Stomach (tissue), 9 donors: ENCODE data around the gene B2M. TPM values are rescaled to one million over a fixed set of nuclear protein-coding genes. Genes with fewer than 3 reads are reported as not detected.
"Not testable (repeated sequence)": the region's sequence is repeated elsewhere in the genome, so short reads cannot be mapped to it uniquely, and the experiment has no call there.

Experiments used
- DNase-seq, 2 donors: peaks; one replicate each; pipeline versions ENCODE4 v3.0.0 to v3.0.0-alpha.2; 2013 to 2019
- H3K27ac ChIP-seq, 5 donors: fragments of 200-600 bp in 4 of 5; sonication (generic) in 4 of 5; one replicate each; pipeline ENCODE4 v1.5.1; 2013 to 2019; ENCODE audit warnings: mild to moderate bottlenecking in 1 of 5, moderate library complexity in 1 of 5
- H3K27me3 ChIP-seq, 3 donors: fragments of 200-600 bp; sonication (generic); one replicate each; pipeline ENCODE4 v1.5.1; 2017 to 2019; ENCODE audit warnings: mixed run types in 1 of 3
- H3K36me3 ChIP-seq, 4 donors: fragments of 200-600 bp; sonication (generic); 1 replicate in 3 of 4; 2 replicates in 1 of 4; pipeline ENCODE4 v1.5.1; 2016 to 2019
- H3K4me1 ChIP-seq, 4 donors: fragments of 200-600 bp; sonication (generic); one replicate each; pipeline ENCODE4 v1.5.1; 2016 to 2019
- H3K4me3 ChIP-seq, 4 donors: fragments of 200-600 bp; sonication (generic) in 3 of 4; one replicate each; pipeline ENCODE4 v1.5.1; 2016 to 2019; ENCODE audit warnings: mild to moderate bottlenecking in 1 of 4
- H3K9me3 ChIP-seq, 4 donors: fragments of 200-600 bp; sonication (generic); one replicate each; pipeline ENCODE4 v1.5.1; 2016 to 2019
- CTCF ChIP-seq, 7 experiments: fragments of 450-650 bp in 4 of 7; fragments of 200-600 bp in 3 of 7; sonication (generic) in 3 of 7; IDR thresholded peaks; one replicate each; pipeline ENCODE4 v1.5.1; 2016 to 2019; ENCODE audit warnings: antibody characterized with exemption in 7 of 7, control low read depth in 2 of 7, mild to moderate bottlenecking in 1 of 7
- EP300 ChIP-seq: sonication (generic); formaldehyde crosslinking; IDR thresholded peaks from one replicate; pipeline ENCODE4 v1.6.1; 2017; ENCODE audit warnings: antibody characterized with exemption
- POLR2A ChIP-seq, 4 donors: fragments of 450-650 bp; IDR thresholded peaks; one replicate each; pipeline ENCODE4 v1.6.1; 2016; ENCODE audit warnings: antibody characterized with exemption in 4 of 4, control low read depth in 2 of 4, mild to moderate bottlenecking in 1 of 4, moderate library complexity in 1 of 4
- POLR2AphosphoS5 ChIP-seq, 3 donors: sonication (generic); formaldehyde crosslinking; IDR thresholded peaks; one replicate each; pipeline ENCODE4 v1.6.1; 2016; ENCODE audit warnings: antibody characterized with exemption in 3 of 3
- WGBS, 5 donors: extraction: QIAGEN DNeasy Blood & Tissue Kit in 3 of 5; methylation state at CpG; one replicate each; pipeline versions ENCODE4 v1.1.5 to v1.1.7; 2013 to 2018; 5-methylcytosine and 5-hydroxymethylcytosine counted together
- intact Hi-C: fragments of 100-400 bp; cut with DNase I; formaldehyde crosslinking; loops from one replicate; pipeline ENCODE4 v1.15.1; 2023; ENCODE audit warnings: low total_unique reads
- polyA plus RNA-seq, 3 donors: library from polyadenylated mRNA; stranded (reverse); fragments of 200-250 nt; gene quantifications; one replicate each; pipeline ENCODE4 v1.2.3, GENCODE V29; 2013
- total RNA-seq, 5 donors: library from RNA; depleted of rRNA; stranded (reverse); fragments of >200 nt; gene quantifications; one replicate each; pipeline versions ENCODE4 v1.1.0 to v1.2.3, GENCODE V29; 2014 to 2016
- donor health status: healthy with polysubstance abuse.
- donor health status: Bipolar disorder and iron deficiency.
- donor health status: healthy.

Gene B2M
- total and polyA plus RNA-seq, 8 donors, result 815 to 3,849 (median 1,903) TPM

DNA sequence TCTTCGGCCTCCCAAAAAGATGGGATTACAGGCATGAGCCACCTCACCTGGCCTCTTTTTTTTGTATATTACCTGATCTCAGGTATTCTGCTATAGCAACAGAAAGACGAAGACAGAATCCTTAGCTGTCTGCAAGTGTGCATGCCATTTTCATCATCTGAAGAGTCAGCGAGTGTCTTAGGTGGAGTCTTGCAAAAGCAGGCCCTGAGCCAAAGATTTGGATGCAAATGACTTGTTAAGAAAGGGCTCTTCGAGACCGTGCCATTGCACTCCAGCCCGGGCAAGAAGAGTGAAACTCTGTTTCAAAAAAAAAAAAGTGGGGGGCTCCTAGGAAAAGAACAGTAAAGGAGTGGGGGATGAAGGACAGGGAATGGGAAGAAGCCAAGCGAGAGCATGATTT lies 14.8 kb downstream of the B2M start:
- Histone ChIP-seq H3K27ac (peak overlapping the region; percentile 15 to 100 (median 96)), H3K4me1 (peaks cover 12 to 53% (median 24%) of the 10 kb centered on the region in 4 donors), H3K9me3 (no peaks in the 10 kb centered on the region), H3K36me3 (no peaks in the 10 kb centered on the region), H3K27me3 (no peaks in the 10 kb centered on the region), H3K4me3 (peak overlapping the region in 2 of 4 donors; percentile 1 to 13)
- WGBS, 5 donors, result 59 to 77% (median 64%) methylated on average over 7 of the region's 7 CpGs
- intact Hi-C loops, result no loop called here
- TF ChIP-seq POLR2AphosphoS5 (IDR thresholded peaks at IDR 0.05), result no peak
- TF ChIP-seq EP300, result no peak
- no peak for TF ChIP-seq POLR2A (IDR thresholded peaks at IDR 0.05)
- TF ChIP-seq CTCF (IDR thresholded peaks at IDR 0.05), result no peak
- DNase-seq, result no peak

DNA sequence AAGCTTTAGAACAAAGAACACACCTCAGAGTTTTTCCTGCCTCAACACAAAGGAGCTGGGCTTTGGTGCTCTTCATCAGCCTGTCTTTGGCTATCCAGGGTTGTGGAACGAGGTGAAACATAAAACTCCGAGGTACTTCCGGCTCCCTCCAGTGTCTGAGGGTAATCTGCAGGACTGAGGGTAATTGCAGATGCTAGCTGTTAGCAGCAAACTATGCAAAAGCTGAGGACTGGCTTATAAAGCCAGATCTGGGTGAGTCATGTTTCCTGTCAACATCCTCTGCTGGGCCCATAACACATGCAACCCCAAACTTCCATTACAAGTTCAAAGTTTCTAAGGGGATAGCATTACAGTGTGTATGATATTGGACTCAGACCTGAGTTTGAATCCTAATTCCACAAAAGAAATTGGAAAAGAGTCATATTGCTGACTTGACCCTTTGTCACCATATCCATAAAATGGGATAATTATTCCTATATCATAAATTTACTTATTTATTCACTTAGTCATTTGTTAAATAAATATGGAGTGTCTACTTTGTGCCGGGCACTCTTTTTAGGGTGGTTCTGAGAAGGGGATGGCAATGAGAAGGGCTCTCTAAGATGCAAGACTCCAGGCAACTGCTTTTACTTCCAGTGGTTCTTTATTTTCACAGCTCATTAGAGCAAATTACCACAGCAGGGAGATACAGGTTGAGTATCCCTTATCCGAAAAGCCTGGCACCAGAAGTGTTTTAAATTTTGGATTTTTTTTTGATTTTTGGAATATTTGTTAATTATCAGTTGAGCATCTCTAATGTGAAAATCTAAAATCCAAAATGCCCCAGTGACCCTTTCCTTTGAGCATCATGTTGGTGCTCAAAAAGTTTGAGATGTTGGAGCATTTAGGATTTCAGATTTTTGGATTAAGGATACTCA lies 15.5 kb downstream of the B2M start:
- Histone ChIP-seq H3K36me3 (peaks cover 0 to 6% (median 5%) of the 10 kb centered on the region in 4 donors), H3K9me3 (no peaks in the 10 kb centered on the region), H3K4me1 (peaks cover 12 to 59% (median 27%) of the 10 kb centered on the region in 4 donors), H3K27me3 (no peaks in the 10 kb centered on the region), H3K4me3 (peak overlapping the region in 2 of 4 donors; percentile 1 to 13), H3K27ac (peak overlapping the region; percentile 49 to 100 (median 96))
- DNase-seq, result peak; percentile 49 to 83
- TF ChIP-seq POLR2A (IDR thresholded peaks at IDR 0.05) (no peak), POLR2AphosphoS5 (IDR thresholded peaks at IDR 0.05) (peak; percentile 15 to 81 (median 77)), EP300 (no peak), CTCF (IDR thresholded peaks at IDR 0.05) (no peak)
- intact Hi-C loops, result no loop called here
- WGBS, 5 donors, result 30 to 43% (median 34%) methylated on average over 5 of the region's 5 CpGs

DNA sequence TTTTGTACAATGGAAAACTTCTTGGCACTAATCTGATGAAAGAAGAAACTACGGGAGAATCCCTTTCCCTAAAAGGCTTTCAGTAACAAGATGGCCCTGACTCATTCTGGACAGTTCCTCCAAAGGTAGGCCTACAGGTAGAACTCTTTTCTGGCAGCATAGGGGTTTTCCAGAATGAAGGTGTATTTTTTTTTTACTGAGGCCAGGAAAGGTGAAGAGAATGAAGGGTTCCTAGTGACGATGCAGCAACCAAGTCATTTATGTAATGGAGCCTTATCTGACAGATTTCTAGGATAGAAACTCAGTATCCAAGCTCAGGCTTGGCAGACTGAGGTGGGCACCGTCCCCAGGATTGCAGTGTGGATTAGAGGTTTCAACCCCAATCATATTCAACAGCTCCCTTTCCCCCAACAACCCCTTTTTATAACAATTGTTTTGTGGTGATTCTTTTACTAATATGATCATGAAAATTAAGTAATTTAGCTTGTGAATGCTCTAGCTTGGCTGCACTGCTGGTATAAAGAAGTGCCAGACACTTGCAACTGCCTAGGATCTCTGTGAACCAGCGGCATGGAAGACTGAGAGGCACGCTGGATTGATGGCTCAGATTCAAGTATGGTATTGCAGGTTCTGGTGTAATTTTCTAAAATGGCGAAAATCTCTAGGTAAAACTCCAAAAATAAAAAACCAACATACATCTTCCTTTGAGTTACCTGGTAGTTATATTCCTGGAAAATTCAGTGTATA lies 16.3 kb downstream of the B2M start:
- TF ChIP-seq POLR2A (IDR thresholded peaks at IDR 0.05) (no peak), POLR2AphosphoS5 (IDR thresholded peaks at IDR 0.05) (no peak)

DNA sequence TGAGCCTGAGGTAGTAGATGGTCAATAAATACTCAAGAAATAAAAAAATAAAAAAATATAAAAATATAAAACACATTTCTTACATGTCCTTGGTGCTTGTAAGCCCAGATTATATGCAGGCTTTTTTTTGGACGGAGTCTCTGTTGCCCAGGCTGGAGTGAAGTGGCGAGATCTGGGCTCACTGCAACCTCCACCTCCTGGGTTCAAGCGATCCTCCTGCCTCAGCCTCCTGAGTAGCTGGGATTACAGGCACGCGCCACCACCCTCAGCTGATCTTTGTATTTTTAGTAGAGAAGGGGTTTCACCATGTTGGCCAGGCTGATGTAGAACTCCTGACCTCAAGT lies 16.9 kb downstream of the B2M start:
- peak overlapping the region in 3 of 4 donors; percentile 68 to 72 (median 71) for H3K4me3 ChIP-seq
- intact Hi-C loops, H3K27me3 ChIP-seq: not testable (repeated sequence)

More for the DNA sequence above, 16.3 kb downstream of the B2M start:
- Histone ChIP-seq H3K4me3 (peak overlapping the region in 1 of 4 donors; percentile 72), H3K36me3 (peaks cover 0 to 11% (median 6%) of the 10 kb centered on the region in 4 donors), H3K9me3 (no peaks in the 10 kb centered on the region), H3K4me1 (peaks cover 12 to 67% (median 28%) of the 10 kb centered on the region in 4 donors), H3K27me3 (no peaks in the 10 kb centered on the region), H3K27ac (peak overlapping the region; percentile 58 to 100 (median 96))
- DNase-seq, result no peak
- 80 to 86% (median 84%) methylated on average over 6 of the region's 6 CpGs for WGBS, 5 donors
- intact Hi-C loops, result no loop called here

More for the DNA sequence above, 16.9 kb downstream of the B2M start:
- H3K9me3 ChIP-seq, DNase-seq: not testable (repeated sequence)
- WGBS, 5 donors, result 47 to 55% (median 51%) methylated on average over 5 of the region's 5 CpGs
- H3K27ac ChIP-seq, result peak overlapping the region; percentile 94 to 100 (median 96)
- peaks cover 12 to 67% (median 28%) of the 10 kb centered on the region in 4 donors for H3K4me1 ChIP-seq
- H3K36me3 ChIP-seq, result peaks cover 0 to 11% (median 6%) of the 10 kb centered on the region in 4 donors
